Measurements from ENCODE around the gene EPB41L4B.
A peak's percentile ranks its signal among the peaks of the same experiment; 100 is the strongest.

EPB41L4B gene

DNA sequence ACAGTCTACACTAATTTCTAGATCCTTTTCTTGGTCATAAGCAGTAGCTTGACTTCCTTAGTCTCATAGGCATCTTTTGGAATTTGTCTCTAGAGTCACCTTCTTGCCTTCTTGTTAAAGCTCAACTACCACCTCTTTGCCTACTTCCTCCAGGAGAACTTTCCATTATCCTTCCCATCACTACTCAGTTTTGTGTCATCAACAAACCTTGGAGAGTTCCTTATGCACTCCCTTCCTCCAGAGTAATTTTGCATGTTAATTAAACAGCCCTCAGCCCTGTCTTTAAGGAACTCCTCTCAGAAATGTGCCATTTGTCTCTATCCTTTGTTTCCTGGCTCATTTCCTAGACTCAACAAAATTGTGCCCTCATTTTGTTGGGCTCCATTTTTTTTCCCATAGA is 4.2 kb upstream of the EPB41L4B start:
- in situ Hi-C loops (cut with HindIII; ENCODE audit: low sequenced_read_pairs): no loop called here
- DNase-seq (ENCODE audit: low read depth): no peak
- TF ChIP-seq, protein P1, sequence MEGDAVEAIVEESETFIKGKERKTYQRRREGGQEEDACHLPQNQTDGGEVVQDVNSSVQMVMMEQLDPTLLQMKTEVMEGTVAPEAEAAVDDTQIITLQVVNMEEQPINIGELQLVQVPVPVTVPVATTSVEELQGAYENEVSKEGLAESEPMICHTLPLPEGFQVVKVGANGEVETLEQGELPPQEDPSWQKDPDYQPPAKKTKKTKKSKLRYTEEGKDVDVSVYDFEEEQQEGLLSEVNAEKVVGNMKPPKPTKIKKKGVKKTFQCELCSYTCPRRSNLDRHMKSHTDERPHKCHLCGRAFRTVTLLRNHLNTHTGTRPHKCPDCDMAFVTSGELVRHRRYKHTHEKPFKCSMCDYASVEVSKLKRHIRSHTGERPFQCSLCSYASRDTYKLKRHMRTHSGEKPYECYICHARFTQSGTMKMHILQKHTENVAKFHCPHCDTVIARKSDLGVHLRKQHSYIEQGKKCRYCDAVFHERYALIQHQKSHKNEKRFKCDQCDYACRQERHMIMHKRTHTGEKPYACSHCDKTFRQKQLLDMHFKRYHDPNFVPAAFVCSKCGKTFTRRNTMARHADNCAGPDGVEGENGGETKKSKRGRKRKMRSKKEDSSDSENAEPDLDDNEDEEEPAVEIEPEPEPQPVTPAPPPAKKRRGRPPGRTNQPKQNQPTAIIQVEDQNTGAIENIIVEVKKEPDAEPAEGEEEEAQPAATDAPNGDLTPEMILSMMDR (IDR thresholded peaks at IDR 0.05; ENCODE audit: low read depth, low read length, missing control alignments): no peak
- H3K4me3 ChIP-seq (ENCODE audit: low read depth, low read length): no peak overlapping the region

DNA sequence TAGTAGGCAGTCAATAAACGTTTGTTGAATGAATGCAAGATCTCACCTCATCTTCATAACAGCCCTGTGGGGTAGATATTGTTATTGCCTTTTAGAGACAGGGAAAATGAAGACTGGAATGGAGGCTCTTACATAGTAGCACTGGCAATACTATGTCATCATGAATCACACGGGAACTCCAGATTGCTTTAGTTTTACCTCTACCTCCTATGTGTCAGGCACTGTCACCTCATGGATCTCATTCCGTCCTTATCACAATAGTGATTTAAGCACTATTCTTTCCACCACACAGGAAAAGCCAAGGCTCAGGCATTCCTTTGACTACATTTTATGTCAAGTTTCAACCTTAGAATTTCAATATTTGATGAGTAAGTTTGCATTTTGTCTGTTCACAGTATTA is 2.9 kb upstream of the EPB41L4B start:
- no peak for DNase-seq (ENCODE audit: low read depth)
- TF ChIP-seq, protein P1 (IDR thresholded peaks at IDR 0.05; ENCODE audit: low read depth, low read length, missing control alignments): no peak
- in situ Hi-C loops (cut with HindIII; ENCODE audit: low sequenced_read_pairs): no loop called here
- H3K4me3 ChIP-seq (ENCODE audit: low read depth, low read length): no peak overlapping the region

DNA sequence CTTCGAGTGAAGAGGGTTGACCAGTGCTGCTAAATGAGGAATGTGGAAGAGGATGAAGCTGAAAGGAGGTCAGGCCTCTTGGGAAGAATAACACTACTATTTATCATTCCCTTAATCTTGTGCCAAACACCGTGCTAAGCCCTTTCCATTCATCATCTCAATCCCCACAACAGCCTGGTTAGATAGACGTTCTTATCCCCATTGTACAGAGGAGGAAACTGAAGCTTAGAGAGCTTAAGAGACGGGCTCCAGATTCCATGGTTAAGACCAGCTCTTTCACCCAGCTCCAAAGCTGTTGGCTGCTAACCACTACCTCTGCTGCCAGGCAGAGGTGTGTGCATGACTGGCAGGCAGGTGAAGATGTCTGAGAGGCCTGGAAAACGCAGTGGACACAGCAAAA is 868 bp upstream of the EPB41L4B start:
- in situ Hi-C loops (cut with HindIII; ENCODE audit: low sequenced_read_pairs): no loop called here
- TF ChIP-seq, protein P1 (IDR thresholded peaks at IDR 0.05; ENCODE audit: low read depth, low read length, missing control alignments): no peak
- no peak for DNase-seq (ENCODE audit: low read depth)
- no peak overlapping the region for H3K4me3 ChIP-seq (ENCODE audit: low read depth, low read length)

DNA sequence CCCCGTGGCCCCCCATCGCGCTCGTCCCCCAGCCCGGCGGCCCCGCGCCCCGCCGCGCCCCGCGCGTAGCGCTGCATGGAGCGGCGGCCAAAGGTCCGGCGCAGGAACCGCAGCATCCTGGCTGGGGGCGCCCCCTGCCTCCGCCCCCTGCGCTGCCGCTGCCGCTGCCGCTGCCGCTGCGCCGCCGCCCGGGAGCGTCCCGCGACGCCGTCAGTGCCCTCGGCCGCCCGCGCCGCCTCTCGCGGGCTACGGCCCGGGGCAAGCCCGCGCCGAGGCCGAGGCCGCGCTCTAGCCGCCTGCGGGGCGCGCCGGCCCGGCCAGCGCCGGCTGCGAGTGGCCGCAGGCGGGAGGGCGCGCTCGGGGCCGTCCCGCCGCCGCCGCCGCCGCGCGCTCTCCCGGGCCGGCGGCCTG is 523 bp downstream of the EPB41L4B start:
- DNase-seq (ENCODE audit: low read depth): no peak
- in situ Hi-C loops (cut with HindIII; ENCODE audit: low sequenced_read_pairs): no loop called here
- TF ChIP-seq, protein P1 (IDR thresholded peaks at IDR 0.05; ENCODE audit: low read depth, low read length, missing control alignments): no peak
- H3K4me3 ChIP-seq (ENCODE audit: low read depth, low read length): no peak overlapping the region

DNA sequence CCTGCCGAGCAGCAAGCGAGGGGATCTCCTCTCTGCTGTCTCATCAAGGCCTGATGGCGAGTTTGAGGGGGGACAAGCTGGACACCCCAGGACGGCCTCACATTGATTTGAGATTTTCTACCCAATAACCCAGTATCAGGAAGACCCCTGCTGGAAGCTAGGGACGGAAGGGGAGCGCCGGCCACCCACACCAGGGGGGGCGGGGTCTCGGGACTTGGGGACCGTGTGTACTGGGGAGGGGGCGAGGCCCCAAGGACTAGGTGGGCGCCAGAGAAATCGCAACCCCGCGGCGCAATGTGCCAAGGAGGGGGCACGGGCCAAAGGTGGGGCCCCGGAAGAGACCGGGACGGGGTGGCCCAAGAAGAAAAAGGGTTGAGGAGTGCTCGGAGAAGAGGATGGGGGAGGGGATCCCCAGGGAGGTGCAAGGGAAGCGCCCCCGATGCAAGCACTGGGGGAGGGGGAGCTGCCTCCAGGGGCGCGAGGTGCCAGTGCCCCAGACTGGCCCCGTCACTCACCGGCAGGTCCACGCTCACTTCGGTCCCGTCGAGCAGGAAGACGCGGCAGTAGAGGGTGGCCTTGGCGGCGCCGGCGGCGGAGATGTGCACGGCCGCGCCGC is 1.1 kb downstream of the EPB41L4B start:
- H3K4me3 ChIP-seq (ENCODE audit: low read depth, low read length): peak overlapping the region; percentile 44
- in situ Hi-C loops (cut with HindIII; ENCODE audit: low sequenced_read_pairs): no loop called here
- no peak for DNase-seq (ENCODE audit: low read depth)
- TF ChIP-seq, protein P1 (IDR thresholded peaks at IDR 0.05; ENCODE audit: low read depth, low read length, missing control alignments): no peak

DNA sequence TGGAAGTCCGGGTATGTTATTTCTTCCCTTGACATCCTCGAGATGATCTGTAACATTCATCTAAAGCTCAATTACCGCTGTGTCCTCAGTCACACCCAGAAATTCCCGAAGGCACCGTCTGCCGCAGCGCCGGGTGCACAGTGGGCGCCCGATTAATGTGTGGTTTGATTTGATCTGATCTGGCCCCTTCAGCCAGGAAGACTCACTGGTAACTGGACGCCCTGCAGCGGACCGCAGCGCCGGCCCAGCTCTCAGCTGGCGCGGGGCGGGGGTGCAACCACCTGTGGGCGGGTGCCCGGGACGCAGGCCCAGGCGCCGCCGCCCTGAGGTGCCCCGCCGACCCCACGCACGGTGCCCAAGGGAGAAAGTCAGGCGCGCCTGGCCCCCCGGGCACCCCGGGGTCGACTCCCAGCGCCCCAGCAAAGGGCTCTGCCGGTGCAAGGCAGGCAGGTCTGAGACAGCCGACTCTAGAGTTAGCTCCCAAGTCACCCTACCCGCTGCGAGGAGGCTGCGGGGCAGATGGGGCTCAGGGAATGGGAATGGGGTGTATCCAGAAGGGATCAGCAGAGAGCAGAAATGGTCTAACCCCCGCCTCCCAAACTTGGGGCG is 1.7 kb downstream of the EPB41L4B start:
- no peak for DNase-seq (ENCODE audit: low read depth)
- TF ChIP-seq, protein P1 (IDR thresholded peaks at IDR 0.05; ENCODE audit: low read depth, low read length, missing control alignments): no peak
- peak overlapping the region; percentile 44 for H3K4me3 ChIP-seq (ENCODE audit: low read depth, low read length)
- in situ Hi-C loops (cut with HindIII; ENCODE audit: low sequenced_read_pairs): no loop called here

Data from astrocyte of the cerebellum (primary cell).